ENCODE measurements around the gene KIF1A. TPM values are rescaled to one million over a fixed set of nuclear protein-coding genes. Genes with fewer than 3 reads are reported as not detected.

The KIF1A gene
- total RNA-seq, 1 experiment from 2014 or later = 279 TPM

DNA sequence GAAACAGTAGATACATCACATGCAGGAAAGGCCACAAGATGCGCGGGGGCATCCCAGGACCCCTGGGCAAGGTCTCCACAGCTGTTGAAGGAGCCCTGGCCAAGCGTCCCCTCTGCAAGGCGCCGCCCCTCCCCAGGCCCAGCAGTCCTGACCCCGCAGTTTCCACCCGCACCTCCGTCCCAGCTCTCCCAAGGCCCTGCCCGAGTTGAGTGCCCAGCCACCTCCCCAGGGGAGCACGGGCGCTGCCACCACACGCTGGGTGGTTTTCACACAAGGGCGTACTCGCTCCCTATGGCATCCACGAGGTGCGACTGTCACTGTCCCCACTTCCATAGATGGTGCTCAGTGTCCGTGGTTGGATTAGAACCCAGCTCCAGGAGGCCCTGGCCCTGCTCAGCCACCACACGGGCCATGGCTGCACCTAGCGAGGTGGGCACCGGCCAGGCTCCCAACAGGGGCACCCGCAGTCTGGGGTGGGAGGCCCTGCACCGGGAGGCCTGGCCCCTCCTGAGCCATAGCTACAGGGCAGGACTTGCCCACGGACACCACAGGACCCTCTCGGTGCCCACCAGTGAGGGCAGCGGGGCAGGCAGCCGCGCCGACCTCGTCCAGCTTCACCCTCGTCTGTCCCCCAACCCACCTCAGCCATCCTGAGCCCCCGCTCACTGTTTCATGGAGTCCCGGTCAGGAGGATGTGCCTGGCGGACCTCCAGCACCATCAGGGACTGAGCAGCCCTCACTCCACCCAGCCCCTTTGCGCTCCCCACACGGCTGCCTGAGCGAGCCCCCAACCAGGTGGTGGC lies 36.0 kb downstream of the KIF1A start (continued):
- TF ChIP-seq, protein P1, sequence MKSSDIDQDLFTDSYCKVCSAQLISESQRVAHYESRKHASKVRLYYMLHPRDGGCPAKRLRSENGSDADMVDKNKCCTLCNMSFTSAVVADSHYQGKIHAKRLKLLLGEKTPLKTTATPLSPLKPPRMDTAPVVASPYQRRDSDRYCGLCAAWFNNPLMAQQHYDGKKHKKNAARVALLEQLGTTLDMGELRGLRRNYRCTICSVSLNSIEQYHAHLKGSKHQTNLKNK (CRISPR knock-in tag; IDR thresholded peaks at IDR 0.05) = no peak
- TF ChIP-seq, protein P2, sequence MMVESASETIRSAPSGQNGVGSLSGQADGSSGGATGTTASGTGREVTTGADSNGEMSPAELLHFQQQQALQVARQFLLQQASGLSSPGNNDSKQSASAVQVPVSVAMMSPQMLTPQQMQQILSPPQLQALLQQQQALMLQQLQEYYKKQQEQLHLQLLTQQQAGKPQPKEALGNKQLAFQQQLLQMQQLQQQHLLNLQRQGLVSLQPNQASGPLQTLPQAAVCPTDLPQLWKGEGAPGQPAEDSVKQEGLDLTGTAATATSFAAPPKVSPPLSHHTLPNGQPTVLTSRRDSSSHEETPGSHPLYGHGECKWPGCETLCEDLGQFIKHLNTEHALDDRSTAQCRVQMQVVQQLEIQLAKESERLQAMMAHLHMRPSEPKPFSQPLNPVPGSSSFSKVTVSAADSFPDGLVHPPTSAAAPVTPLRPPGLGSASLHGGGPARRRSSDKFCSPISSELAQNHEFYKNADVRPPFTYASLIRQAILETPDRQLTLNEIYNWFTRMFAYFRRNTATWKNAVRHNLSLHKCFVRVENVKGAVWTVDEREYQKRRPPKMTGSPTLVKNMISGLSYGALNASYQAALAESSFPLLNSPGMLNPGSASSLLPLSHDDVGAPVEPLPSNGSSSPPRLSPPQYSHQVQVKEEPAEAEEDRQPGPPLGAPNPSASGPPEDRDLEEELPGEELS (CRISPR knock-in tag; IDR thresholded peaks at IDR 0.05) = no peak
- TF ChIP-seq, protein P3, sequence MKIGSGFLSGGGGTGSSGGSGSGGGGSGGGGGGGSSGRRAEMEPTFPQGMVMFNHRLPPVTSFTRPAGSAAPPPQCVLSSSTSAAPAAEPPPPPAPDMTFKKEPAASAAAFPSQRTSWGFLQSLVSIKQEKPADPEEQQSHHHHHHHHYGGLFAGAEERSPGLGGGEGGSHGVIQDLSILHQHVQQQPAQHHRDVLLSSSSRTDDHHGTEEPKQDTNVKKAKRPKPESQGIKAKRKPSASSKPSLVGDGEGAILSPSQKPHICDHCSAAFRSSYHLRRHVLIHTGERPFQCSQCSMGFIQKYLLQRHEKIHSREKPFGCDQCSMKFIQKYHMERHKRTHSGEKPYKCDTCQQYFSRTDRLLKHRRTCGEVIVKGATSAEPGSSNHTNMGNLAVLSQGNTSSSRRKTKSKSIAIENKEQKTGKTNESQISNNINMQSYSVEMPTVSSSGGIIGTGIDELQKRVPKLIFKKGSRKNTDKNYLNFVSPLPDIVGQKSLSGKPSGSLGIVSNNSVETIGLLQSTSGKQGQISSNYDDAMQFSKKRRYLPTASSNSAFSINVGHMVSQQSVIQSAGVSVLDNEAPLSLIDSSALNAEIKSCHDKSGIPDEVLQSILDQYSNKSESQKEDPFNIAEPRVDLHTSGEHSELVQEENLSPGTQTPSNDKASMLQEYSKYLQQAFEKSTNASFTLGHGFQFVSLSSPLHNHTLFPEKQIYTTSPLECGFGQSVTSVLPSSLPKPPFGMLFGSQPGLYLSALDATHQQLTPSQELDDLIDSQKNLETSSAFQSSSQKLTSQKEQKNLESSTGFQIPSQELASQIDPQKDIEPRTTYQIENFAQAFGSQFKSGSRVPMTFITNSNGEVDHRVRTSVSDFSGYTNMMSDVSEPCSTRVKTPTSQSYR (CRISPR knock-in tag; IDR thresholded peaks at IDR 0.05) = no peak

DNA sequence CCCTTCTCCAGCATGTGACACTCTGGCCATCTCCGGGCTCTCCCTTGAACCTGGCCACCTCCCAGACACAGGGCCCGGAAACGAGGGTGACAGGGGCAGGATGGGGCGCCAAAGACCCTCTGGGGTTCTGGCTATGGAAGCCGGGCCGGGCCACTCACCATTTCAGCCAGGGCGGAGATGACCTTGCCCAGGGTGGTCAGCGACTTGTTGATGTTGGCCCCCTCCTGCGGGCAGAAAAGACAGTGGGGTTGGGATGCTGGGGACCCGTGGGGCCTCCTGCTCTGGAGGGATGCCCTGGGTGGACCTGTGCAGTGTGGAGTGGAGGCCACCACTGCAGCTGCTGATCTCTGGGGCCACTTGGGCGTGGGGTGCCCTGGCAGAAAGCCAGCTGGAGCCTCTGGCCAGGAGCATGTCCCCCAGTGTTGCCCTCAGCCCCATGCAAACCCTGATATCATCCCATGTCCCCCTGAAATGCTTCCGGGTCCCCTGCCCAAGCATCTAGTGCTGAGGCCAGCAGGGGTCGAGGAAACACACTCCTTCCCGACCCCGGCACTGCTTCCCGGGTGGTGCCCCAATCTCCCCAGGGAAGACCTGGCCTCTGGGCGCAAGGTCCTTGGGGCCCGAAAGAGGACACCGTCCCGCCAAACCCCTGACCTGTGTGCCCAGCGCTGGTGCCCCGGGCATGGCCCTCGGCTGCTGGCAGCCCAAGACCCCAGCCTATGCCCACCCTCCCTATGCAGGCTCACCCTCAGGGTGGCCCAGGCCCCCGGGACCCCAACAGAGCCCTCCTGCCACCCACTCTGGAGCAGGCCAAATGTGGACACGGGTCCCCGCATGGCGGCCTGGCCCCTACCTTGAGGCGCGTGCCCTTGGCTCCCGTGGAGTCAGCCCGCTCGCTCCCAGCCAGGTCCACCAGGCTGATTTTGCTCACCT lies 36.9 kb downstream of the KIF1A start:
- DNase-seq (ENCODE audit: low spot score) = no peak

More for the DNA sequence above, 36.9 kb downstream of the KIF1A start:
- H3K4me3 Mint-ChIP-seq = no peak overlapping the region
- no peak overlapping the region for H3K27ac Mint-ChIP-seq
- ATAC-seq = no peak
- TF ChIP-seq ZNF219 (CRISPR knock-in tag; IDR thresholded peaks at IDR 0.05; ENCODE audit: borderline replicate concordance) (no peak), IRF2 (CRISPR knock-in tag; IDR thresholded peaks at IDR 0.05; ENCODE audit: borderline replicate concordance, low read depth) (no peak), GABPB1 (CRISPR knock-in tag; IDR thresholded peaks at IDR 0.05) (no peak), ZNF423 (CRISPR knock-in tag; IDR thresholded peaks at IDR 0.05) (no peak), NR3C1 (CRISPR knock-in tag; conservative IDR thresholded peaks at IDR 0.05; ENCODE audit: low read depth) (no peak), CBFB (CRISPR knock-in tag; IDR thresholded peaks at IDR 0.05; ENCODE audit: low read depth) (no peak), ATF1 (CRISPR knock-in tag; IDR thresholded peaks at IDR 0.05) (no peak), TCF7 (CRISPR knock-in tag; IDR thresholded peaks at IDR 0.05; ENCODE audit: low read depth) (no peak), GRHL2 (CRISPR knock-in tag; IDR thresholded peaks at IDR 0.05; ENCODE audit: insufficient replicate concordance, severe bottlenecking) (no peak)
- TF ChIP-seq, protein P4, sequence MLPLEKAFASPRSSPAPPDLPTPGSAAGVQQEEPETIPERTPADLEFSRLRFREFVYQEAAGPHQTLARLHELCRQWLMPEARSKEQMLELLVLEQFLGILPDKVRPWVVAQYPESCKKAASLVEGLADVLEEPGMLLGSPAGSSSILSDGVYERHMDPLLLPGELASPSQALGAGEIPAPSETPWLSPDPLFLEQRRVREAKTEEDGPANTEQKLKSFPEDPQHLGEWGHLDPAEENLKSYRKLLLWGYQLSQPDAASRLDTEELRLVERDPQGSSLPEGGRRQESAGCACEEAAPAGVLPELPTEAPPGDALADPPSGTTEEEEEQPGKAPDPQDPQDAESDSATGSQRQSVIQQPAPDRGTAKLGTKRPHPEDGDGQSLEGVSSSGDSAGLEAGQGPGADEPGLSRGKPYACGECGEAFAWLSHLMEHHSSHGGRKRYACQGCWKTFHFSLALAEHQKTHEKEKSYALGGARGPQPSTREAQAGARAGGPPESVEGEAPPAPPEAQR (CRISPR knock-in tag; IDR thresholded peaks at IDR 0.05) = no peak
- TF ChIP-seq, protein P1 (CRISPR knock-in tag; IDR thresholded peaks at IDR 0.05) = no peak
- TF ChIP-seq, protein P5, sequence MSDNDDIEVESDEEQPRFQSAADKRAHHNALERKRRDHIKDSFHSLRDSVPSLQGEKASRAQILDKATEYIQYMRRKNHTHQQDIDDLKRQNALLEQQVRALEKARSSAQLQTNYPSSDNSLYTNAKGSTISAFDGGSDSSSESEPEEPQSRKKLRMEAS (CRISPR knock-in tag; IDR thresholded peaks at IDR 0.05) = no peak
- TF ChIP-seq, protein P6, sequence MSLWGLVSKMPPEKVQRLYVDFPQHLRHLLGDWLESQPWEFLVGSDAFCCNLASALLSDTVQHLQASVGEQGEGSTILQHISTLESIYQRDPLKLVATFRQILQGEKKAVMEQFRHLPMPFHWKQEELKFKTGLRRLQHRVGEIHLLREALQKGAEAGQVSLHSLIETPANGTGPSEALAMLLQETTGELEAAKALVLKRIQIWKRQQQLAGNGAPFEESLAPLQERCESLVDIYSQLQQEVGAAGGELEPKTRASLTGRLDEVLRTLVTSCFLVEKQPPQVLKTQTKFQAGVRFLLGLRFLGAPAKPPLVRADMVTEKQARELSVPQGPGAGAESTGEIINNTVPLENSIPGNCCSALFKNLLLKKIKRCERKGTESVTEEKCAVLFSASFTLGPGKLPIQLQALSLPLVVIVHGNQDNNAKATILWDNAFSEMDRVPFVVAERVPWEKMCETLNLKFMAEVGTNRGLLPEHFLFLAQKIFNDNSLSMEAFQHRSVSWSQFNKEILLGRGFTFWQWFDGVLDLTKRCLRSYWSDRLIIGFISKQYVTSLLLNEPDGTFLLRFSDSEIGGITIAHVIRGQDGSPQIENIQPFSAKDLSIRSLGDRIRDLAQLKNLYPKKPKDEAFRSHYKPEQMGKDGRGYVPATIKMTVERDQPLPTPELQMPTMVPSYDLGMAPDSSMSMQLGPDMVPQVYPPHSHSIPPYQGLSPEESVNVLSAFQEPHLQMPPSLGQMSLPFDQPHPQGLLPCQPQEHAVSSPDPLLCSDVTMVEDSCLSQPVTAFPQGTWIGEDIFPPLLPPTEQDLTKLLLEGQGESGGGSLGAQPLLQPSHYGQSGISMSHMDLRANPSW (CRISPR knock-in tag; conservative IDR thresholded peaks at IDR 0.05; ENCODE audit: low read depth) = no peak
- TF ChIP-seq, protein P7, sequence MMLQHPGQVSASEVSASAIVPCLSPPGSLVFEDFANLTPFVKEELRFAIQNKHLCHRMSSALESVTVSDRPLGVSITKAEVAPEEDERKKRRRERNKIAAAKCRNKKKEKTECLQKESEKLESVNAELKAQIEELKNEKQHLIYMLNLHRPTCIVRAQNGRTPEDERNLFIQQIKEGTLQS (CRISPR knock-in tag; conservative IDR thresholded peaks at IDR 0.05) = no peak
- ChIA-PET POLR2A (no interaction called here), CTCF (no interaction called here)
- H3K9me3 Mint-ChIP-seq = no peaks in the 10 kb centered on the region
- no peaks in the 10 kb centered on the region for H3K27me3 Mint-ChIP-seq (ENCODE audit: low read depth)
- no peaks in the 10 kb centered on the region for H3K4me1 Mint-ChIP-seq
- peaks cover 16% of the 10 kb centered on the region; the same call in 1 of the 2 replicates for H3K36me3 Mint-ChIP-seq
